GM21447 (cell line): ENCODE results near the gene DENND6A.
"Not testable (repeated sequence)": the region's sequence is repeated elsewhere in the genome, so short reads cannot be mapped to it uniquely, and the experiment has no call there.

ENCODE experiments used
- ATAC-seq: cut with Tn5 transposase; IDR thresholded peaks from one replicate; pipeline ENCODE4 v1.9.1; 2021; ENCODE audit not compliant: unreplicated experiment

DENND6A gene

DNA sequence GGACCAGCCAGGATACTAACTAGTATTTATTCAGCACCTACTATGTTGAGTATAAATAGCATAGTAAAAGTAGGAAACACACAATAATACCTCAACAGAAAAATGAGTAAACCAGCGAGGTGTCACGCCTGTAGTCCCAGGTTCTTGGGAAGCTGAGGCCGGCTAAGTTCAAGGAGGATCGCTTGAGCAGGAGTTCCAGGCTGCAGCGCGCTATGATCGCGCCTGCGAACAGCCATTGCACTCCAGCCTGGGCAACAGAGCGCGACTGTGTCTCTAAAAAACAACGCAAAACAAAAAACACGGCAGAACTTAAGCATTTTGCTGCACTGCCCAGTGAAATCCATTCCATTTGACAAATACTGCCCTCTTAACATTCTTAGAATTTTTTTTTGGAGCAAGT is 1.3 kb upstream of the DENND6A start:
- ATAC-seq: no peak

DNA sequence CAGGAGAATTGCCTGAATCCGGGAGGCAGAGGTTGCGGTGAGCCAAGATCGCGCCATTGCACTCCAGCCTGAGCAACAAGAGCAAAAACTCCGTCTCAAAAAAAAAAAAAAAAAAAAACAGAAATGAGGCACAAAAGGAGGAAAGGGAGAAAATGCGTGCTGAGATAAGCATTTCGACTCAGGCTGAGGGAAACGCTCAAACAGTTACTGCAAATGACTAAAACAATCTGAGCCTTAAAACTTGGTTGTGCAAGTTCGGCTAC is 813 bp downstream of the DENND6A start:
- ATAC-seq: not testable (repeated sequence)

DNA sequence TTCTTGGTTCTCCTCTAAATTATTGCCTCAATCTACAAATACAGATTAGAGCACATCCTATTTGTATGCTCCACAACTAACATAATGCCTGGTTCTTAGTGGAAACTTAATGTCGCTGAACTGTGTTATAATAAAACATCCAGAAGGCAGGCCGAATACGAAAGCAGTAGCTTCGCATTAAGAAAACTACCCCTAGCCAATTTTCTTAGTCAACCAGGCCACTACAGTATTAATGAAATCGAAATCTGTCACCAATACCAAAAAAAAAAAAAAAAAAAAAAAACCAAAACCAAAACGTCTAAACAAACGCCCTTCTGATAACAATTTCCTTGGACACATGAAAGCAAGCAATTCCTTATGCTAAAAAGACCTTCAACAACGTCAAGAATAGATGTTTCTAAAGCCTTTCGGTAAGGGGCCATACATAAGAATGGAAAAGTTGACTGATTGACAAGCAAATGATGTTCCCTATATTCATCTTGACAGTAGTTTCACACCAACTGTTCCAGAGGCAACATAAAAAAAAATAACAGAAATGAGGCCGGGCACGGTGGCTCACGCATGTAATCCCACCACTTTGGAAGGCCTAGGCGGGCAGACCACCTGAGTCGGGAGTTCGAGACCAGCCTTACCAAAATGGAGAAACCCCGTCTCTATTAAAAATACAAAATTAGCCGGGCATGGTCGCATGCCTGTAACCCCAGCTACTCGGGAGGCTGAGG is 1.3 kb downstream of the DENND6A start:
- ATAC-seq: no peak

DNA sequence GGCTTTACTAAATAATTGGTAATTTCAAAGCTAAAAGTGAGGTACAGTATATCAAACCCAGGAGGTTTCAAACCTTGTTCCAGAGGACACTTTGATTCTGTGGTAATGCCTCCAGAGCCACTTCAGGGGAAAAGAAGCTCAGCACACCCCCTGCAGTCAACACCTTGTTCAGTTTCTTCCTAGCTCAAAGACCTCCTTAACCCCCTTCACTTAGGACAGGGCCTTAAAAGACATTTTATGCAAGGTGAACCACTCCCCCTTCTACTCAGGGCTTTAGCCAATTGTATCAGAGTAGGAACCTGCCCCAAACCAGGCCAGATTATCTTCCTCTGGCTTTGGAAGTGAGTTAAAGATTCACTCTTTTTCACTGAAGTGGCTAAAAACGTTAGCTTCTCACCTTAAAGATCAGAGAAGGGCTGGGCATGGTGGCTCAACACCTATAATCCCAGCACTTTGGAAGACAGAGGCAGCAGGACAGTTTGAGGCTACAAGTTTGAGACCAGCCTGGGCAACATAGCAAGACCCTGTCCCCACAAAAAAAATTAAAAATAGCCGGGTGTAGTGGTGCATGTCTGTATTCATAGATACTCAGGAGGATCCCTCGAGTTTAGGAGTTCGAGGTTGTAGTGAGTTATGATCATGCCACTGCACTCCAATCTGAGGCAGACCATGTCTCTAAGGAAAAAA is 3.4 kb downstream of the DENND6A start:
- ATAC-seq: no peak

- ATAC-seq: no peak
These were observed 4.6 kb downstream of the DENND6A start for GRCh38 chr3:57688291-57688690.

GRCh38 chr3:57683286-57683685 is 9.6 kb downstream of the DENND6A start:
- ATAC-seq: no peak

- ATAC-seq: no peak
These were observed 10.6 kb downstream of the DENND6A start for GRCh38 chr3:57682284-57682683.

GRCh38 chr3:57681691-57682090 is 11.2 kb downstream of the DENND6A start:
- no peak for ATAC-seq

DNA sequence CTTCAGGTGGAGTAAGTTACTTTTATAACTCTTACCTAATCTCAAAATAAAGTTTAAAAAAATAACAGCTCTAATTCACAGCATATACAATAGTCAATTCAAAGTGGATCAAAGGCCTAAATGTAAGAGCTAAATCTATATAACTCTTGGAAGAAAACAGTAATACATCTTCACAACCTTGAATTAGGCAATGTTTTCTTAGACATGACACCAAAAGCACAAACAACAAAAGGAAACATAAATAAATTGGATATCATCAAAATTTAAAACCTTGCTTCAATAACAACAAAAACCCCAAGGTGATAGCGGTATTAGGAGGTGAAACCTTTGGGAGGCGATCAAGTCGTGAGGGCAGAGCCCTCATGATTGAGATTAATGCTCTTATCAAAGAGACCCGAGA is 12.8 kb downstream of the DENND6A start:
- ATAC-seq: no peak

DNA sequence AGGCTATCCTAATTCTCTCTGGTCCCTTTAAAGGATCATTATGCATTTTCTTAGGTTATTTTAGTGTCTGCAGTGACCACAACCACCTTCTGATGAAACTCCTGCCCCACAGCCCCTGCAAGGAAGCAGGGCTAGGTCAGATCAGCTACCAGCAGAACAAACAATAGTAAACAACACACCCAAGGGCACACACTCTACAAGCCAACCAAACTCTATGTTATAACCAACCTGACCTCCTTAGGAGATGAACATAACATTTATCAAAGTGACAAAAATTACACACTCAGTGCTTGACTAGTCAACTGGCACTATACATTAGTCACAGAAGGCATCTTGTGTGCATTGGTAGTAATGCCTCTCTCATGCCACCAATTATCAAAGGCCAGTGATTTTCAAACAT is 17.3 kb downstream of the DENND6A start:
- ATAC-seq: no peak

- ATAC-seq: no peak
These were observed 19.7 kb downstream of the DENND6A start for GRCh38 chr3:57673156-57673555.

- ATAC-seq: no peak
These were observed 22.3 kb downstream of the DENND6A start for GRCh38 chr3:57670543-57670942.

DNA sequence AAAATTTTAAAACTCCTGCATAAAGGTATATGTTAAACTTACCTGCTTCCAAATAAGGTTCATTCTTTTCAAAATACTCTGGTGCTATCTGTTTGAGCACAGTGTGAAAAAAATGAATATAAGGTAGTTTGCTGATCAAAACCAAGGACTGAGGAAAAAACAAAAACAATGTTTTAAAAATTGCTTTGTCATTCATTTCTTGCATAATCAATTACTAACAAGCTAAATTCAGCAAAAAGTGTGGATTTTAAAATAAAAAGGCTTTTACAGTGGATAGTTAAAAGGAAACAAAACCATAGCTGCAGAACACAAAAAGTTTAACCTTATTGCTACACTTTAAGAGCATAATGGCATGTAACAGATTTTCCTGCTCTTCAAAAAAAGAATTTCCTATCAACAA is 31.5 kb downstream of the DENND6A start:
- ATAC-seq: no peak

DNA sequence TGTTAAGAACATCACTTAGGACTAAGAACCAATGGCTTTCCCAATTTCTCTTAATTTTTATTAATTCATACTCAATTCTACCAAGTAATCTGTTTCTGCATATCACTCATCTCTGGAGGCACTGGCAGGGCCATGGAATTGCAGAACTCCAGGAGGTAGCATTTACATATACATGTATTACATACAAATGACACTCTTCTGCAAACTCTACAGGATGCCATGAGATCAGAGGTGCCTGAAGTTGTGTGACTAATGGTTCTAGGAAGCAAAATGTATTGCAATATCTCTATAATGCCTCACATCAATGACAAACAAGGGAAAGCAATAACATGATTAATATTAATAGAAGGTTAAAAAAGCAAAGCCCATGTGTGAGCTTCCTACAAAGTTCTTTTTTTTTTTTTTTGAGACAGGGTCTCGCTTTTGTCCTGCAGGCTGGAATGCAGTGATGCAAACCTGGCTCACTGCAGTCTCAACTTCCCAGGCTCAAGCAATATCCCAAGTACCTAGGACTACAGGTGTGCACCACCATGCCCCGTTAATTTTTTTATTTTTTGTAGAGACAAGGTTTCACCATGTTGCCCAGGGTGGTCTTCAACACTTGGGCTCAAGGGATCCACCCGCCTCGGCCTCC is 33.0 kb downstream of the DENND6A start:
- no peak for ATAC-seq

- no peak for ATAC-seq
These were observed 33.7 kb downstream of the DENND6A start for GRCh38 chr3:57659004-57659673.

DNA sequence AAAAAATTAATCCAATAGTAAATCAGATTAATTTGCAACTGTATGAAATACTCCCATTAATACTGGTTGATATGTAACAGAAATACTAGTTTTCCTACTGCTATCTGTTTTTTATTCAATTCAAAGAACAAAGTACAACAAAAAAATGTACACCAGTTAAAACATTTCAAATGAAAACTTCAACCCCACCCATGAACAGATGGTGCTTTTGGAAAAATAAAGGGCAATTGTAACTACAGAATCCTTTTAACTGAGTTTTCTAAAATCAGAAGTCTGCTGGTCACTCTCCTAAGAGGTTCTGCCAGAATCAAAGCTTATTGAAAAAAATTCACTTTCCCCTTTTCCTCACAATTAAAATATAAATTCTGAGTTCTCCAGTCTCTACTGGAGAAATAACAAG is 34.3 kb downstream of the DENND6A start:
- no peak for ATAC-seq

- ATAC-seq: no peak
These were observed 37.1 kb downstream of the DENND6A start for GRCh38 chr3:57655727-57656126.

DNA sequence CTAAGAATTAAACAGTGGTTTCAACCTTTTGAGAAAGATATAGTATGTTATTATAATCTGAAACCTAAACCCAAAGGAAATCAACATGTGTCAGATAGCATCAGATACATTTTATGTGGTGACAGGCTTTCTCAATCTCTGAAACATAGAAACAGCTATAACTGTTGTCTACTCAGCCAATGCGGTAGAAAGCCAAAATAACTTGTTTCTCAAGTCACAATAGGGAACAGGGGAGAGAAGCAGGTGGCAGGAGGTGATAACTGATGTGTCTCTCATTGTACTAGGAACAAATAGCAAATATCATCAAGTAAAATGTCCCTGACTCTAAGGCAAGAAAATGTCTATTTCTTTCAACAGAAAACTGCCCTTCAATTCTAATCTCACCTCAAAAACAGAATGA is 38.6 kb downstream of the DENND6A start:
- ATAC-seq: no peak

- no peak for ATAC-seq
These were observed 40.7 kb downstream of the DENND6A start for GRCh38 chr3:57652203-57652602.

GRCh38 chr3:57647292-57647940 is 45.5 kb downstream of the DENND6A start:
- ATAC-seq: no peak

DNA sequence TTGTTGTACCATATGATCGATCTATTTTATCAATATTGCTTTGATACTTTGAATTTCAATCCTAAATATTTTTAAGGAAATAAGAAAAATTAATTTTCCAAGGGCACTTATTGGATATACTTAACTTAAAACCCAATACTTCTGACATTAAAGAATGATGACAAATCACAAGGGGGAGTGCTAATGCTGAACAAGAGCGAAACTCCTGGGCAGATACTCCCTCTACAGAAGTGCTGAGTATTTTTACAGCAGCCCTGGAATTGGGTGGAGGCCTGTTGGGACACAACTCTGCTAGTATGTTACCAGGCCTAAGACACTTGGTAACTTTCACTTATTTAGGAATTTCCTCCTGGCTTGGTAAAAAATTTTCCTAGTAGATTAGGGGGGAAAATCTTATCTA is 46.2 kb downstream of the DENND6A start:
- no peak for ATAC-seq

DNA sequence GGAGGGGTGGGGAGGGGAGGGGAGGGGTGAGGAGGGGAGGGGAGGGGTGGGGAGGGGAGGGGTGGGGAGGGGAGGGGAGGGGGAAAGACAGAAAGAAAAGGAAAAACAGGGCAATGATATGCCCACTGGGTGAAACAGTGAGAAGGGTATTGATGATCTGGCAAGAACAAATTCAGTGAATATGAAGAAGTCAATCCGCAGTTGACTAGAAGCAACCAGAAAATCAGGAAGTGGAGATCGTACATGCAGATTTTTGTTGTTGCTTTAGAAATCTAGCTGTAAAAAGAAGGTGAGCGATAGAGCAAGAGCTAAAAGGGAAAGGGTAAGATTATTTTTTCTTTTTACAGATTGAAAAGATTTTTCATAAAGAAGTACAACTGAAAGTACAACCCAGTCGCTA is 48.1 kb downstream of the DENND6A start:
- no peak for ATAC-seq
